ENCODE results near the gene NPHP4.

Gene NPHP4

GRCh38 chr1:5951846-5952410 is 40.3 kb downstream of the NPHP4 start:
- no peak for DNase-seq

- no peak for DNase-seq
Measured at GRCh38 chr1:5950994-5951785, 41.0 kb downstream of the NPHP4 start.

GRCh38 chr1:5950201-5950895 is 41.9 kb downstream of the NPHP4 start:
- DNase-seq = no peak

GRCh38 chr1:5949761-5950100 is 42.5 kb downstream of the NPHP4 start:
- DNase-seq = no peak

GRCh38 chr1:5949085-5949760 is 43.0 kb downstream of the NPHP4 start:
- no peak for DNase-seq

- no peak for DNase-seq
Measured at GRCh38 chr1:5948681-5949005, 43.6 kb downstream of the NPHP4 start.

GRCh38 chr1:5947978-5948680 is 44.1 kb downstream of the NPHP4 start:
- no peak for DNase-seq

- no peak for DNase-seq
Measured at GRCh38 chr1:5947071-5947821, 45.0 kb downstream of the NPHP4 start.

GRCh38 chr1:5945445-5945844 is 46.8 kb downstream of the NPHP4 start:
- no peak for DNase-seq

- DNase-seq = no peak
Measured at GRCh38 chr1:5944843-5945167, 47.4 kb downstream of the NPHP4 start.

GRCh38 chr1:5944154-5944842 is 47.9 kb downstream of the NPHP4 start:
- no peak for DNase-seq

- no peak for DNase-seq
Measured at GRCh38 chr1:5943343-5944124, 48.7 kb downstream of the NPHP4 start.

- no peak for DNase-seq
Measured at GRCh38 chr1:5941671-5942070, 50.6 kb downstream of the NPHP4 start.

- DNase-seq = no peak
Measured at GRCh38 chr1:5940723-5941407, 51.4 kb downstream of the NPHP4 start.

GRCh38 chr1:5939271-5940170 is 52.7 kb downstream of the NPHP4 start:
- no peak for DNase-seq

GRCh38 chr1:5938101-5938646 is 54.1 kb downstream of the NPHP4 start:
- DNase-seq = no peak

- no peak for DNase-seq
Measured at GRCh38 chr1:5937373-5937857, 54.8 kb downstream of the NPHP4 start.

All from hypothalamus (tissue), 51 donors.